CD4-positive, alpha-beta T cell treated with Interleukin-1 beta for 1 hour (primary cell): Measurements from ENCODE around the gene SPATA18.
"Not testable (repeated sequence)": the region's sequence is repeated elsewhere in the genome, so short reads cannot be mapped to it uniquely, and the experiment has no call there.

ENCODE experiments used
- DNase-seq, 2 donors: peaks; one replicate each; pipeline ENCODE4 v3.0.0-alpha.2; 2020 to 2022

Gene SPATA18

DNA sequence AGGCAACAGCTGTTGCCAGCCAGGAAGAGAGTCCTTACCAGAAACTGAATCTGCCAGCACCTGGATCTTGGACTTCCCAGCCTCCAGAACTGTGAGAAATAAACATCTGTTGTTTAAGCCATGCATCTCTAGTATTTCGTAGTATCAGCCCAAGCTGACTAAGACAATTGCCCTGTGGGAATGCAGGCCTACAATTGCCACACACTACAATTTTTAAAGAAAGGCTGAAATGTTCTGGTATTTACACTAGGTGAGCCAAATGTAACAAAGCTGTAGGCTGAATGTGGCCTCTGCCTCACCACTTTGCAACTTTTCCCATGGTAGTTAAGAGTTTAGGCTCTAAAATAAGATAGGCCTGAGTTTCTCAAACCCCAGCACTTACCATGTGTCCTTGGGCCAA, 59.1 kb downstream of the SPATA18 start:
- DNase-seq, result no peak

DNA sequence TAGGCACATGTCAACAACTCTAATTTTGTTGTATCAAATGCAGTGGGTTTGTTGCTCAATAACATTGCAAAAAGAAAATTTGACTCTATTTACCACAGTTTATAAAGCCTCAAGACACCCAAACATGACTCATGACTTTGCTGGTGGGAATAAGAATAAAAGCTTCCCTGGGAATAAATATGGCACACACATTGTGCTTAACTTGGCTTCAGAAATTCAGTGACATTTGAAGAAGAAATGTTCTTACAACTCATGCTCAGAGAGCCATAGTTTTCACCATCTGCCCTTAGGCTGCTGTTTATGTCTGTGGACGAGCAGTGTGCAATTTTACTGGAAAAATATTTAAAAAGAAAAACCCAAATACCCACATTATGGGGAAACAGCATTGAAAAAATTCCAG, 60.9 kb downstream of the SPATA18 start:
- DNase-seq, result no peak

DNA sequence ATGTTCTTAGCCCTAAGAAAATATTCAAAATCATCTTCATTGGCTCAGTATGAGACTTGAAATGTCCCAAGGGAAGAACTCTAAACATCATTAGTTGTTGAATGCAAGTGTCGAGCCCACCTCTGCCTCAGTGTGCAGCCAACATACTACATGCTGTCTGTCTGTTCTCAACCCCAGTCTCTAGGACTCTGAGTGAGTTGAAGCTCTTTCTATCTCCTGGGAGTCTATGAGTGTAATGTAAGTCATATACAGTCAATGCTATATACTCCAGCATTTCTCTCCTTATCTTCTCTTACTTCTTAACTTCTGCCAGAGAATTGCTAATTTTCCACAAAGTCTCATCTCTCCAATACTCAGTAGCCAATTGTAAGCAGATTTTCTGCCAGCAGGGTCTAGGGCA, 61.3 kb downstream of the SPATA18 start:
- DNase-seq, result no peak

- no peak for DNase-seq
Measured at GRCh38 chr4:52116641-52117040, 65.5 kb downstream of the SPATA18 start.

DNA sequence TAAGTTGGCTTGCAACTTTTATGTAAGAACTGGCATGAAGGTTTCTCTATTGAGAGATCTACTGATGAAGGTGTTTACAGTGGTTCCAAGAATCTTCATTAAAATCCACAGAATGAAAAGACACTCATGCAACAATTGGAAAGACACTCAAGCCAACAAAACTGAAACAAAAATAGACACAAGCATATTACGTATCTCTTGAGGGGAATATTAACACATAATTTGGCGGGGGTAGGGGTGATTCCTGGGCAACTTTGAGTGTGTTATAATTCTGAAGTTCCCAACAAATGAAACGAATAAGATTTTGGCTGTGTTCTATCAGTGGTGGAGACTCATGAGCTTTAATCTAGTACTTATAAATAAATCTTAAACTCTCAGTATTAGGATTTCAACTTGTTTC, 75.1 kb downstream of the SPATA18 start:
- DNase-seq, result no peak

DNA sequence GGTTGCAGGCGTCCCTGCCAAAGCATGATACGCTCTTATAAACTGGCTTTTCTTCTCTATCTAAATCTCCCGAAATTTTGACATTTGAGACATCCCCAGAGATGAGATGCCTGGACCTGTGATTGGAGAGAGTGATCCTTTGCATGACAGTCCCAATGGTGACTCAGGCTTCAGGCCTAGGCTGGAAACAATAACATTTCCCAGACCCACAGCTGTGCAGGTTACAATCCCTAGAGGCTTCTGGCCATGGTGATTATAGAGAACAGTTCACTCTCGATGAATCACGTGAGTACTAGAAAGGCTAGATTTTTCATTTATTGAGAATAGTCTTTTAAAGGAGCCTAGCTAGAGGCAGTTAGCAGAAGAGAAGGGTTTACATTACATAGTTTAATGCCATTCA, 75.9 kb downstream of the SPATA18 start:
- no peak for DNase-seq

DNA sequence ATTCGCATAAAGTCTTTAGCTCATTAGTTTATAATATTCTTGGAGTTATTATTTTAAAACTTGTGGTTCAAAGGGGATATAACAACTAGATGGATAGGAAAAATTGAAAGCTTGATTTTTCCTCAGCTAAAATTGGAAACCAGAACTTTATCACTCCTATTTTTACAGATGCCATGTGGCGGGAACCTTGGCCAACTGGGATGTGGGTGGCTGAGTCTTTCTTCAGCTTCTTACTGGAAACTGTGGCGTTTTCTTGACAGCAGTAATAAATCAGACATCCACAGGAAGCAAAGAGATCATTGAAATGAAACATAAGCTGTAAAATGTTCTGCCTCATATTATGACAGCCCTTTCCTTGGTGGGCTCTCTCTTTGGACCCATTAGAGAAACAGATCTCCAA, 84.1 kb downstream of the SPATA18 start:
- DNase-seq, result no peak

- not testable (repeated sequence) for DNase-seq
Measured at GRCh38 chr4:52137152-52137551, 86.0 kb downstream of the SPATA18 start.

GRCh38 chr4:52142816-52143215, 91.7 kb downstream of the SPATA18 start:
- DNase-seq, result no peak

DNA sequence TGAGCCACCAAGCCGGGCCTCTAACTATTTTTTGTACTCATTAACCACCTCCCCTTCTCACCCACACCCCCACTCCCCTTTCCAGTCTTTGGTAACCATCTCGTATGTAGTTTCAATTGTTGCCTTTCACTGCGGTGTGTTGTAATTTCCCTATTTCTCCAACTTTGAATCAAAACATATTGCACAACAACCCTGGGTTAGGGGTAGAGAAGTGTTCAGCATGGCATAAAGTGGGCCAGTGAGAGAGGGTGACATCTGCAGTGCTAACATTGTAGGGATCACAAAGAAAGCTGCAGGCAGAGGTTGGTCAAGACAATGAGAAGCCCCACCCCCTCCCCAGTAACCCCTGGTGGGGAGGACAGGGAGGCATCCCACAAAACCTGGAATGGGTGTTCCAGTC, 92.7 kb downstream of the SPATA18 start:
- DNase-seq, result no peak

GRCh38 chr4:52144372-52144771, 93.3 kb downstream of the SPATA18 start:
- DNase-seq, result no peak
